GM18498 (cell line): ENCODE data around the gene KIF3B.
"Not testable (repeated sequence)": the region's sequence is repeated elsewhere in the genome, so short reads cannot be mapped to it uniquely, and the experiment has no call there.

ENCODE experiments used
- ATAC-seq: cut with Tn5 transposase; IDR thresholded peaks from one replicate; pipeline ENCODE4 v1.9.1; 2021; ENCODE audit warnings: mild to moderate bottlenecking, moderate library complexity; ENCODE audit not compliant: unreplicated experiment

The KIF3B gene

DNA sequence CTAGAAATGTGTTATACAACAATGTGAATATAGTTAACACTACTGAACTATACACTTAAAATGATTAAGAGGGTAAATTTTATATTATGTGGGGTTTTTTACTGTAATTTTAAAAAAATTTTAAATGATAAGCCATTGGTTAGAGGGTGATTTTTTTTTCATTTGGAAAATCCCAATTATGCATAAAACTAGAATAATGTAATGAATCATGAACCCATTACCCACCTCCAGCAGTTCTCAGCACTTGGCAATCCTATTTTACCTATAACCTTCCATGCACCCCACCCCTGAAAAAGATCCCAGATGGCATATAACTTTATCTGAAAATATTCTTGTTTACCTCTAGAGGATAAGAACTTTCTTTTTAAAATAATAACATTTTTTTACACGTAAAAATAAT, 13.7 kb downstream of the KIF3B start:
- no peak for ATAC-seq

DNA sequence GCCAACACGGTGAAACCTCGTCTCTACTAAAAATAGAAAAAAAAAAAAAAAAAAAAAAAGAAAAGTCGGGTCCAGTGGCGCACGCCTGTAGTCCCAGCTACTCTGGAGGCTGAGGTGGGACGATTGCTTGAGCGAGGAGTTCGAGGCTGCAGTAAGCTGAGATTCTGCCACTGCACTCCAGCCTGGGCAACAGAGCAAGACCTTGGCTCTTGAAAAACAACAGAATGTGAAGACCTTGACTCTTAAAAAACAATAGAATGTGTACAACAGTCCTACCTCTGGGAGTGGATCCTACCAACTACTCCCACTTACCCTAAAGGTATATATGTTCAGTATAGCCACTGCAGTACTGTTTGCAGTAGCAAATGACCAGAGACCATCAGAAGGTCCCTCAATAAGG, 15.1 kb downstream of the KIF3B start:
- ATAC-seq: no peak

DNA sequence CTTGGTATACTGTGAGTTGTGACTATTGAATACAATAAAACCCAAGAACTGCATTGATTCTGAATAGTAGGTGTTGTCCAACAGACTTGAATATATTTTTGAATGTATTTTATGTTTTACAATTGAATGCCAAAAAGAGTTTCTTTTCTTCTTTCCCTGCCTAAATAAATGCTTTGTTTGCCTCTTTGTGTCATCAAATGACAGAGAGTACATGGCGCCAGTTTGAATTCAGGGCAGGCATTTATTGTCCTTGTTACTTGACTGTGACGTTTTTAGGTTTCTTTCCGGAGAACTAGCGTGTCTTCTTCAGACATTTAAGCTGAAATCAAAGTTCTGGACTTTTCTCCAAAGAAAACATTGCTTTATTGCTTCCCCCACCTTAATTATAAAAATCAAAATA, 16.6 kb downstream of the KIF3B start:
- no peak for ATAC-seq

DNA sequence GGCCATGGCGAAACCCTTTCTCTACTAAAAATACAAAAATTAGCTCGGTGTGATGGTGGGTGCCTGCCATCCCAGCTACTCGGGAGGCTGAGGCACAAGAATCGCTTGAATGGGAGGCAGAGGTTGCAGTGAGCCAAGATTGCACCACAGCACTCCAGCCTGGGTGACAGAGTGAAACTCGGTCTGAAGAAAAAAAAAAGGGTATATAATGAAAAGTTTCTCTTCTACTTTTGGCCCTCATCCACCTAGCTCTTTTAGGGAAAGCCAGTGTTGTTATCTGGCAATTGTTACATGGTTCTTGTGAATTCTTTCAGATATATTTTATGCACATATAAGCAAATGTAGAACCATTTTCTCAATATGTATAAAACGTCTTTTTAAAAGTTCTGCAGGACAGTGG, 19.0 kb downstream of the KIF3B start:
- ATAC-seq: no peak

DNA sequence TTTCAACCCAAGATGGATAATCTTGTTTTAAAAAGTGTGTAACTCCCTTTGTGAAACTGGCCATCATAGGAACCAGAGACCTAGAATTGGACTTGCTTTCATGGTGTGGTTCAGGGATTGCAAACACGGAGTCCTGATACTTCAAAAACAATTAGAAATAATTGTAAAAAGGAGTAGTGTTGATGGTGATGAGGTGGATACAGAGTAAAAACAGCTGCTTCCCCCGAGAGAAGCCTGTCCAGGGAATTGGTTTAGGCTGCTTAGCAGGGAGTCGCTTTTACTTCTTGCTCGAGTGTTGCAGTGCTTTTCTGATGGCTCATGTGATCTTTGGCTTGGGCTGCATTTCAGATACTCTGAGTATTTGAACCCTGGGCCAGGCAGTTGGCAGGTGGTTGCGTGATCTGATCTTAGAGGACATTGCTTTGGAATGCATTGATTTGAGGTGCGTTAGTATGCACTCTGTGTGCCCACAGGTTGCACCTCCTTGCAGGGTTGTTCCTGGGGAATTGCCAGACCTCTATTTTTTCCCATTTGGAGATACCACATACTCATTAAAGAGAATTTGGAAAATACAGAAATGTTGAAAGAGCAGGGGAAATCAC, 19.5 kb downstream of the KIF3B start:
- ATAC-seq: no peak

DNA sequence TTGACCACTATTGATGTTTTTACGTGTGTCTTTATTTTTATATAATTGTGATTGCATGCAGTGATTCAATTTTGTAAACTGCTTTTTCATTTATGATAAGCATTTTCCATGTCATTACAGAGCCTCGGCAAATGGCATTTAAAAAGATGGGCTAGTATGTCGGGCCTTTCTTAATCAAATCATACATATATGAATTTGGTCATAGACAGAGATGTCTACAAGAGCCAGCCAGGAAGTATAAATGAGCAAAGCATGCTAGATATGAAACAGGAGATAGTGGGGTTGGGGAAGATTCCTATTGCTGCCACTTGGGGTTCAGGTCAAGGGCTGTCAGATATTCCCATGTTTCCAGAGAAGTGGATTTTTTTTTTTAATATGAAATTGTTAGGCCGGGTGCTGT, 20.0 kb downstream of the KIF3B start:
- ATAC-seq: no peak

DNA sequence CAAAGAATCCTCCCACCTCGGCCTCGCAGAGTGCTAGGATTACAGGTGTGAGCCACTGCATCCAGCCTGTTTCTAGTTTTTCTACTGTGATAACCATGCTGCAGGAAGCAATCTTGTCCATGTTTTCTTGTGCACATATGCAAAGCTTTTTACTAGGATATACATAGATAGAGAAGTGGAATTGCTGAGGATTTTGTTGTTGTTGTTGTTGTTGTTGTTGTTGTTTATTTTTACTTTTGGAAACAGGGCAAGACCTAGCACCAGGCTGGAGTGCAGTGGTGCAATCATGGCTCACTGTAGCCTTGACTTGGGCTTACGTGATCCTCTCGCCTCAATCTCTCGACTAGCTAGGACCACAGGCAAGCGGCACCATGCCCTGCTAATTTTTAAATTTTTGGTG, 23.2 kb downstream of the KIF3B start:
- no peak for ATAC-seq

DNA sequence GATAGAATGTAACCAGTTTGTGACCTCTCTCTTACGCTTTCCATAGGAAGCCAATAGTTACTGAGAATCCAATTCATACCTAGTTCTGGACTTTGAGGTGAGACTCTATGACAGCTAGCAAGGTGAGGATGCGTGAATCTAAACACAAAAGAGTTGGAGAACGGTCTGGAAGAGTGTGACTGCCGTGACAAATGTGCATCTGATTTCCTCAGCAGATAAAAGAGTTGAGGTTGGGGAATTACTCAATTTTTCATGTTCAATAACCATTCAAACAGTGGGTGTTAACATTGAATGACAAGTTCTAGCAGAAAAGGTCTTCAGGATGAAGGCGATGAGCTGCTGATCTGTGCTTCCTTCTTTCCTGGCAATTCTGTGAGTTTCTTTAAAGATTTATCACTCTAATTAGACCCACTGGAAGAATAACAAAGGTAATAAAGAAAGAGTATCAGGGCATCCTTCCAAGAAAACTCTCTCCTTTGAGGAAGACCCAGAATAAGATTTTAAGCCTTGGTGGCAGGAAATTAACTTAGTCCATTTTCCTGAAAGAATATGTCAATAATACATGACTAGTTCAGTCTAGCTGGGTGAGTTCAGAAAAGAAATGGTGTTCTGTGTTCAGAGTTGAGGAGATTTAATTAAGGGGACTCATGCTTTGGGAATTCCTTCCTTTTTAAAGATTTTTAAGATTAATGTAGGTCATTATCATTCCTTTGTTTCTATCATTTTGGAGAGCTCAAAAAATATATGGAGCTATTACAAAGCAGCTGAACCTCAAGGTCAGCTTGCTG, 24.5 kb downstream of the KIF3B start:
- no peak for ATAC-seq

DNA sequence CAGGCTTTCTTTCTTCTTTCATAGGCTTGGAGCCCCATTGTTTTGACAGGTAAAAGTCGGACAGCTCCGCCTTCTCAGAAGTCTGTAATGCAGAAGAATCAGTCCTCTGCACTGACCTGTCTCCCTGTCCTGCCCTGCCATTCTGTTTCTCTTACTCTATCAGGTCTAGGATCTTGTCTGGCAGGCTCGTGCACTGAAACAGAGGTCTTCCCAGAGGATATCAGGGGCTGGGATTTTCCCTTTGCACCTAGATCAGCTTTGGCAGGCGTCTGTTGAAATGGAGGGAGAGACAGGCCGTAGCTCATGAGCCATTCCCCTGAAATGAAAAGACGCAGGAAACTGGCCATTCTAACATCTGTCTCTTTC, 25.0 kb downstream of the KIF3B start:
- no peak for ATAC-seq

DNA sequence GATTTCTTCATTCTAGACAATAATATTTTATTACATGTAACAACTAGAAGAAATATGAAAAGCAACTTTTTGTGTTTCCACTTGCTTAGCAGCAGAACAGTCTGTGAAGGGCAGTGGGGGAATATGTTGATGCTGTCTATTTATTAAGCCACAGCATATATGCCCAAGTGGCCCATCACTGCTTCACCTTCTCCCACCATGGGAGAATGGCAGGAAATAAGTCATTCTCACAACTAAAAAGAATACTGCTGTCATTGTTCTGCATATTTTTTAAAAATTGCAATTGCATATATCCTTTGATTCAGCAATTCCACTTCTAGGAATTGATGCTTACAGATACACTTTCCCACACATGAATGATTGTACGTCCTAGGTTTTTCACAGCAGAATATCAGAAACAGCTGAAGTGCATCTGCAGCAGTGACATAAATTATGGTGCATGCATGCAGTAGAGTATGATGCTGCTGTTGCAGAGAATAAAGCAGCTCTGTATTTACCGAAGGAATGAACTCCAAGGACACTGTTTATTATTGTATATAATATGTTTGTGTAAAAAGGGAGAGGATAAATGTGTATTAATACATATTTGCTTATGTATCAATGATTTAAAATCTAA, 26.8 kb downstream of the KIF3B start:
- no peak for ATAC-seq

DNA sequence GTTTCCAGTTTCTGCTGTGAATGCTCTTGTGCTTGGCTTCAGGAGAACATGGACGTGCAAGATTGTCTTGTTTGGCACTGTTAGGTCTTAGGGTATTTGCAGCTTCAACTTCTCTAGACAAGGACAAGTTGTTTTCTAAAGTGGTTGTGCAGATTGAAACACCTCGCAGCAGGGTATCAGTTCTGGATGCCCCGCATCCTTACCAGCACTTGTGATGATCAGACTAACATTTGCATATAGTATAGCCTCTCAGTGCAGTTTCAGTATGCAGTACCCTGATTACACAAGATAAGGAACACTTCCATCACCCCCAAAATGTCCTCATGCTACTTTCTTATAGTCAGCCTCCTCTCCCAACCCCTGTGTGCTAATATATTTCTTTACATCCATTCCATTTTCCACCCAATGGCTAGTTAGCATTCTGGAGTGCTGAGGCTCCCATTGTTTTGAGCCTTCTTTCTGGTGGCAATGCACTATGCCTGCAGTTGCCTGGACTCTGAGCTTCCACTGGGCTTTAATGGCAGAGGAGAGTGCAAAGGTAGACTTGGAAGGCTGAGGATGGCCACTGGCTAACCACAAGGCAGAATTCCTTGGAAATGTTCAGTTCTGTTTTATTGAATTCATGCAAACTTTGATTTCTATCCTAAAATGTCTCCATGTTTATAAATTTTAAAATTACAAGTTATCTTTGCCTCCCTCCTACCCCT, 35.4 kb downstream of the KIF3B start:
- ATAC-seq: no peak

DNA sequence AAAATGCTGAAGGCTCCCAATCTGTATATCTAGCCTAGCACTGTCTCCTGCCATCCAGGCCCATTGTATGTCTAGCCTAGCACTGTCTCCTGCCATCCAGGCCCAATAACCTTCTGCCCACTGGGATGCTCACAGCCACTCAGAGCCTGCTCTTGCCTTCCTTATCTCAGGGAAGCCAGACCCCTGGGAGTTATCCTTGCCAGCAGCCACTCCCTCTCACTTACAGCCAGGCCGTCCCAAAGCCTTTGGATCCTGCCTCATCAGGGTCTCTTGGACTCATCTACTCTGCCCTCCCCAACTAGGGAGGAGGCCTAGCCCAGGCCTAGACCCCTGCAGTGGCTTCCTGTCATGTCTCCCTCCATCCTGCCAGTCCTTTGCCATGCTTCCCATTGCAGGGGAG, 37.3 kb downstream of the KIF3B start:
- ATAC-seq: no peak

DNA sequence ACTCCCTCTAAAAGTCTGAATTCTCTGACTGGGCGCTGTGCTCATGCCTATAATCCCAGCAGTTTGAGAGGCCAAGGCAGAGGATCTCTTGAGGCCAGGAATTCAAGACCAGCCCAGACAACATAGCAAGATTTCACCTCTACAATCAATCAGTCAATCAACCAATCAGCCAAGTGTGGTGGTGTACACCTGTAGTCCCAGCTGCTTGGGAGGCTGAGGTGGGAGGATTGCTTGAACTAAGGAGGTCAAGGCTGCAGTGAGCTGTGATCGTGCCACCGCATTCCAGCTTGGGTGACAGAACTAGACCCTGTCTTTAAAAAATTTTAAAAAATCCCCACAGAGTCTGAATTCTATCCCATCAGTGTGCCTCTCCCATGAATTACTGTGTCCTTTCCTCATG, 37.9 kb downstream of the KIF3B start:
- no peak for ATAC-seq

DNA sequence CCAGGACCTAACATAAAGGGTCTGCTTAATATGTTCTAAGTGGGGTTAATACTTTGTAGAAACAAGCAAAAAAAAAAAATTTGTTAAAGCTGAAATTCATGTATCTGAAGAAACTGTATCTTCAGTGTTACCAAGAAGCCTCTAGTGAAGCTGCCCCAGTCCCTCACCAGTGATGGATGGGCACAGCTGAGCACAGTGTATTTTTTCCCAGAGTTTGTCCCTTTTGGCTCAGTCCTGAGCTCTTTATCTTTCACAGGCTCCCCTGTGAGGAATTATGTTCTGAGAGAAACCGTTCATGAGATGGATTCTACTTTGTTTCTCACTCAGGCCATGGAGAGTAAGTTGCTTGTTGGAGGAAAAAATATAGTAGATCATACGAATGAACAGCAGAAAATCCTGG, 38.4 kb downstream of the KIF3B start:
- no peak for ATAC-seq

DNA sequence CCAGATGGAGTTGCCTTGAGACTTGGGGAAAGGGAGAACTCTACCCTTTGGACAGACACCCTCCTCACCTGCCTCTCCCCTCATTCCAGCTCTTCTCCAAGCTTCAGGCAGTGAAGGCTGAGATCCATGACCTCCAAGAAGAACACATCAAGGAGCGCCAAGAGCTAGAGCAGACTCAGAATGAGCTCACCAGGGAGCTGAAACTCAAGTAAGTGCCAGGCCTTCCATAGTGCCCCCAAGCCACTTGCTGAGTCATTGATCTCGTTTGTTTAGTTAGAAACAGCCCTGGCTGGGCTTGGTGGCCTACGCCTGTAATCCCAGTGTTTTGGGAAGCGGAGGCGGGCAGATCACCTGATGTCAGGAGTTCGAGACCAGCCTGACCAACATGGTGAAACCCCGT, 39.2 kb downstream of the KIF3B start:
- no peak for ATAC-seq

DNA sequence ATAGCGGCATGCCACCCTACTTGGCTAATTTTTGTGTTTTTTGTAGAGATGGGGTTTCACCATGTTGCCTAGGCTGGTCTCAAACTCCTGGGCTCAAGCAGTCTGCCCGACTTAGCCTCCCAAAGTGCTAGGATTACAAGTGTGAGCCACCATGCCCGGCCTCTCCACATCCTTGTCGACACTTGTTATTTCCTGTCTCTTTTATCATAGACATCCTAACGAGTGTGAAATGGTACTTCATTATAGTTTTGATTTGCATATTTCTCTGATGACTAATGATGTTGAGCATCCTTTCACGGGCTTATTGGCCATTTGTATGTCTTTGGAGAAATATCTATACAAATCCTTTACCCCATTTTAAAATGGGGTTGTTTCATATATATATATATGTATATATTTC, 41.6 kb downstream of the KIF3B start:
- ATAC-seq: no peak

DNA sequence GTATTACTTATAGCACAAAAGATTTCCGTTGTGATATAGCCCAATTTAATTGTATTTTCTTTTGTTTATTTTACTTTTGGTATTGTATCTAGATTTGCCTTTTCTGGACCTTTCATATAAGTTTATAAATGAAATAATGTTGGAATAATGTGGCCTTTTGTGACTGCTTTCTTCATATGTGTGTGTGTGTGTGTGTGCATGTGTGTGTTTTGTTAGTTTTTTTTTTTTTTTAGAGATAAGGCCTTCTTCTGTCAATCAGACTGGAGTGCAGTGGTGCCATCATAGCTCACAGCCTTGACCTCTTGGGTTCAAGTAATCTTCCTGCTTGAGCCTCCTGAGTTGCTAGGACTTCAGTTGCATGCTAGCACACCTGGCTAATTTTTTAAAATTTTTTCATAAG, 42.9 kb downstream of the KIF3B start:
- ATAC-seq: no peak

DNA sequence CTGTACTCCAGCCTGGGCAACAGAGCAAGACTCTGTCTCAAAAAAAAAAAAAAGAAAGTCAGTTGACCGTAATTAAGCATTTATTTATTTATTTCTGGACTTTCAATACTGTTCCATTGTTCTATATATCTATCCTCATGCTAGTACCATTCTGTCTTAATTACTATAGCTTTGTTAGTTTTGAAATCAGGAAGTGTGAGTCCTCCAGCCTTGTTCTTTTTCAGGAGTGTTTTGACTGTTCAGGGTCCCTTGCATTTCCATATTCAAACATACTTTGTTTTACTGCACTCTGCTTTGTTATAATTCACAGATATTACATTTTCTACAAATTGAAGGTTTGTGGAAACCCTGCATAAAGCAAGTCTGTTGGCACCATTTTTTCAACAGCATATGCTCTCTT, 43.9 kb downstream of the KIF3B start:
- ATAC-seq: no peak

DNA sequence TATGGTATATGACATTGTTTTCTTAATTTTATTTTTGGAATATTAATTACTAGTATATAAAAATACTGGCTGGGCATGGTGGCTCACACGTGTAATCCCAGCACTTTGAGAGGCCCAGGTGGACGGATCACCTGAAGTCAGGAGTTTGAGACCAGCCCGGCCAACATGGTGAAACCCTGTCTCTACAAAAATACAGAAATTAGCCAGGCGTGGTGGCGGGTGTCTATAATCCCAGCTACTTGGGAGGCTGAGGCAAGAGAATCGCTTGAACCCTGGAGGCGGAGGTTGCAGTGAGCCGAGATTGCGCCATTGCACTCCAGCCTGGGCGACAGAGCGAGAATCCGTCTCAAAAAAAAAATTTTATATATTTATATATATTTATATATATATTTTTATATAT, 44.8 kb downstream of the KIF3B start:
- not testable (repeated sequence) for ATAC-seq

DNA sequence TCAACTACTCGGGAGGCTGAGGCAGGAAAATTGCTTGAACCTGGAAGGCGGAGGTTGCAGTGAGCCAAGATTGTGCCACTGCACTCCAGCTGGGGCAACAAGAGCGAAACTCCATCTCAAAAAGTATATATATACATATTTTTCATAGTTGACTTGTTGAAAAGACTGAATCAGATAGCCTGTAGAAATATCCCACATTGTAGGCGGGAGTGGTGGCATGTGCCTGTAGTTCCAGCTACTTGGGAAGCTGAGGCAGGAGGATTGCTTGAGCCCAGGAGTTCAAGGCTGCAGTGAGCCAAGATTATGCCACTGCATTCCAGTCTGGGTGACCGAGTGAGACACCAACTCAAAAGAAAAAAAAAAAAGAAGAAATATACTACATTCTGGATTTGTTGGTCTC, 46.3 kb downstream of the KIF3B start:
- not testable (repeated sequence) for ATAC-seq

DNA sequence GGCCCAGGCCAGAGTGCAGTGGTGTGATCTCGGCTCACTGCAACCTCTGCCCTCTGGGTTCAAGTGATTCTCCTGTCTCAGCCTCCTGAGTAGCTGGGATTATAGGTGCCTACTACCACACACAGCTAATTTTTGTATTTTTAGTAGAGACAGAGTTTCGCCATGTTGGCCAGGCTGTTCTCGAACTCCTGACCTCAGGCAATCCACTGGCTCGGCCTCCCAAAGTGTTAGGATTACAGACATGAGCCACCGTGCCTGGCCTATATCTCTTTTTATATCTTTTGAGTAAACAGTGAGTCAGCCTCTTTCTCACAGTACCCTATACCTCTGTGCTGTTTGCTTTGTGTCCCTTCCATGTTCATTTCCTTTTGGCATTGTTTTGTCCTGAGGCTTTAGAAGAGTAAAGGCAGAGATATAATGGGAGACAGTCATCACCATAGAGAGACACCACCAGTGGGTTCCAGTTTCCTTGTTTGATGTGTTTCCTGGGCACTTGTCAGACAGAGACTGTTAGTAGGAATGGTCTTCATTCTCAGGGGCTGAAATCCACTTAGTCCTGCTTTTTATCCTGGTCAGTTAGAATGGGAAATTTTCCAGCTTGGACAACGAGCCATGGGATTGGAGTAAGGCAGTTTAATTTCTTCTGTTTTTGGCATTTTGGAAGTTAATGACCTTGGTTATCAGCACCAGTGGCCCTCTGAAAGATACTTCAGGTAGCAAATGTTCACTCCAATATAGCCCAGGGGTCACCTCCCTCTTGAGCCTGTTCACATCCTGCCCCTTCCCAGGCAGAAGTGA, 48.5 kb downstream of the KIF3B start:
- ATAC-seq: no peak
